C4-2B (cell line): ENCODE data around the gene PRDX2.

Experiments used
- H3K27ac ChIP-seq: fragments of 450-650 bp; 2 replicates; pipeline ENCODE4 v1.5.1; 2017
- ZFX ChIP-seq: fragments of 450-650 bp; IDR thresholded peaks from 2 replicates; pipeline ENCODE4 v1.6.1; 2017
- TF ChIP-seq, protein P1 (sequence below): fragments of 450-650 bp; conservative IDR thresholded peaks from 2 replicates; pipeline ENCODE4 v1.5.1; 2017; ENCODE audit warnings: mild to moderate bottlenecking

The PRDX2 gene

GRCh38 chr19:12788682-12789097, 12.9 kb downstream of the PRDX2 start:
- H3K27ac ChIP-seq: peak overlapping the region; percentile 95
- TF ChIP-seq, protein P1, sequence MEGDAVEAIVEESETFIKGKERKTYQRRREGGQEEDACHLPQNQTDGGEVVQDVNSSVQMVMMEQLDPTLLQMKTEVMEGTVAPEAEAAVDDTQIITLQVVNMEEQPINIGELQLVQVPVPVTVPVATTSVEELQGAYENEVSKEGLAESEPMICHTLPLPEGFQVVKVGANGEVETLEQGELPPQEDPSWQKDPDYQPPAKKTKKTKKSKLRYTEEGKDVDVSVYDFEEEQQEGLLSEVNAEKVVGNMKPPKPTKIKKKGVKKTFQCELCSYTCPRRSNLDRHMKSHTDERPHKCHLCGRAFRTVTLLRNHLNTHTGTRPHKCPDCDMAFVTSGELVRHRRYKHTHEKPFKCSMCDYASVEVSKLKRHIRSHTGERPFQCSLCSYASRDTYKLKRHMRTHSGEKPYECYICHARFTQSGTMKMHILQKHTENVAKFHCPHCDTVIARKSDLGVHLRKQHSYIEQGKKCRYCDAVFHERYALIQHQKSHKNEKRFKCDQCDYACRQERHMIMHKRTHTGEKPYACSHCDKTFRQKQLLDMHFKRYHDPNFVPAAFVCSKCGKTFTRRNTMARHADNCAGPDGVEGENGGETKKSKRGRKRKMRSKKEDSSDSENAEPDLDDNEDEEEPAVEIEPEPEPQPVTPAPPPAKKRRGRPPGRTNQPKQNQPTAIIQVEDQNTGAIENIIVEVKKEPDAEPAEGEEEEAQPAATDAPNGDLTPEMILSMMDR: no peak
- no peak for TF ChIP-seq ZFX

- TF ChIP-seq ZFX: no peak
- TF ChIP-seq, protein P1: no peak
- H3K27ac ChIP-seq: peak overlapping the region; percentile 95
Measured at GRCh38 chr19:12788042-12788681, 13.4 kb downstream of the PRDX2 start.

DNA sequence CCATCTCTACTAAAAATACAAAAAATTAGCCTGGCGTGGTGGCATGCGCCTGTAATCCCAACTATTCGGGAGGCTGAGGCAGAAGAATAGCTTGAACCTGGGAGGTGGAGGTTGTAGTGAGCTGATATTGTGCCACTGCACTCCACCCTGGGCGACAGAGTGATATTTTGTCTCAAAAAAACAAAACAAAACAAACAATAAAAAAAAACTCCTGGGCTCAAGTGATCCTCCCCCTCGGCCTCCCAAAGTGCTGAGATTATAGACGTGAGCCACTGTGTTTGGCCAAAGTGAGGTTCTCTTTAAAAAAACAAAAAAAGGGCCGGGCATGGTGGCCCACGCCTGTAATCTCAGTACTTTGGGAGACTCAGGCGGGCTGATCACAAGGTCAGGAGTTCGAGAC, 14.1 kb downstream of the PRDX2 start:
- TF ChIP-seq, protein P1: no peak
- no peak for TF ChIP-seq ZFX
- peak overlapping the region; percentile 95 for H3K27ac ChIP-seq

GRCh38 chr19:12786952-12787351, 14.6 kb downstream of the PRDX2 start:
- TF ChIP-seq ZFX: no peak
- TF ChIP-seq, protein P1: no peak
- H3K27ac ChIP-seq: peak overlapping the region; percentile 95

GRCh38 chr19:12786141-12786870, 15.3 kb downstream of the PRDX2 start:
- peak; percentile 70; the same call in 1 of the 2 replicates for TF ChIP-seq ZFX
- TF ChIP-seq, protein P1: no peak
- peak overlapping the region; percentile 95 for H3K27ac ChIP-seq

GRCh38 chr19:12785431-12786031, 16.1 kb downstream of the PRDX2 start:
- TF ChIP-seq ZFX: no peak
- TF ChIP-seq, protein P1: no peak
- H3K27ac ChIP-seq: peak overlapping the region; percentile 95

DNA sequence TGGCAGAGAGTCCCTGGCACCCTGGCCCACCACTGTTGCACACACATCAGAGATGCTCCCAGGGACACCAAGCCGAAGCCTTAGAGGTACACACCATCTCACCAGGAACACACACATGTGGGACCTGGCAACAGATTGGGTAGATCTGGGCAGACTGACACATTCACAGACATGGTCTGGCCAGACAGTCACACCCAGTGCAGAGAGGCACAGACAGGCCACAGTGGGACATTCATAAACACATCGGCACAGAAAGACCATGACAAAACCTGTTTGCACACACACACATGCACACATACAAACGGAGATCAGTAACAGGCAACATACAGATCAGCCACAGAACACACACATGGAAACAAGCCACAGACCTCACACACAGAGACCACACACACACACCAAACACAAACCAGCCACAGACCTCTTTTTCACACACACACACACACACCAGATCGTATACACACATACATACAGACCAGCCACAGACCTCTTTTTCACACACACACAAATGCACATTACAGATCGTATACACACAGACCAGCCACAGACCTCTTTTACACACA, 16.6 kb downstream of the PRDX2 start:
- TF ChIP-seq ZFX: no peak
- TF ChIP-seq, protein P1: no peak
- peak overlapping the region; percentile 95 for H3K27ac ChIP-seq
